Adrenal gland (tissue), 5 donors: ENCODE measurements around the gene ZSWIM9.

Source experiments
- POLR2A ChIP-seq, 2 donors: fragments of 450-650 bp; IDR thresholded peaks; one replicate each; pipeline ENCODE4 v1.6.1; 2017; ENCODE audit warnings: antibody characterized with exemption in 2 of 2, mild to moderate bottlenecking in 2 of 2, moderate library complexity in 1 of 2
- TF ChIP-seq, protein P1 (sequence below), 6 experiments: fragments of 450-650 bp in 4 of 6; fragments of 200-600 bp in 2 of 6; sonication (generic) in 1 of 6; IDR thresholded peaks; 1 replicate in 5 of 6; 2 replicates in 1 of 6; pipeline versions ENCODE4 v1.5.1 to v1.8.0; 2016 to 2021; ENCODE audit warnings: antibody characterized with exemption in 6 of 6, mild to moderate bottlenecking in 2 of 6, moderate library complexity in 1 of 6
- donor health status: DM: no; HTN: no; CAD: no.

GRCh38 chr19:48239582-48240141 is 69.2 kb downstream of the ZSWIM9 start:
- TF ChIP-seq, protein P1, sequence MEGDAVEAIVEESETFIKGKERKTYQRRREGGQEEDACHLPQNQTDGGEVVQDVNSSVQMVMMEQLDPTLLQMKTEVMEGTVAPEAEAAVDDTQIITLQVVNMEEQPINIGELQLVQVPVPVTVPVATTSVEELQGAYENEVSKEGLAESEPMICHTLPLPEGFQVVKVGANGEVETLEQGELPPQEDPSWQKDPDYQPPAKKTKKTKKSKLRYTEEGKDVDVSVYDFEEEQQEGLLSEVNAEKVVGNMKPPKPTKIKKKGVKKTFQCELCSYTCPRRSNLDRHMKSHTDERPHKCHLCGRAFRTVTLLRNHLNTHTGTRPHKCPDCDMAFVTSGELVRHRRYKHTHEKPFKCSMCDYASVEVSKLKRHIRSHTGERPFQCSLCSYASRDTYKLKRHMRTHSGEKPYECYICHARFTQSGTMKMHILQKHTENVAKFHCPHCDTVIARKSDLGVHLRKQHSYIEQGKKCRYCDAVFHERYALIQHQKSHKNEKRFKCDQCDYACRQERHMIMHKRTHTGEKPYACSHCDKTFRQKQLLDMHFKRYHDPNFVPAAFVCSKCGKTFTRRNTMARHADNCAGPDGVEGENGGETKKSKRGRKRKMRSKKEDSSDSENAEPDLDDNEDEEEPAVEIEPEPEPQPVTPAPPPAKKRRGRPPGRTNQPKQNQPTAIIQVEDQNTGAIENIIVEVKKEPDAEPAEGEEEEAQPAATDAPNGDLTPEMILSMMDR (IDR thresholded peaks at IDR 0.05), result no peak
- no peak for TF ChIP-seq POLR2A (IDR thresholded peaks at IDR 0.05)
